Activated CD8-positive, alpha-beta T cell treated with anti-CD3 and anti-CD28 coated beads for 36 hours (primary cell): ENCODE results near the gene INPP5K. TPM values are rescaled to one million over a fixed set of nuclear protein-coding genes. Genes with fewer than 3 reads are reported as not detected.
A peak's percentile ranks its signal among the peaks of the same experiment; 100 is the strongest.

Experiments
- ATAC-seq: fragments of 200-7000 bp; cut with Tn5 transposase; one replicate; pipeline ENCODE4 v1.10.0; 2021; ENCODE audit warnings: mild to moderate bottlenecking, moderate library complexity
- CTCF ChIA-PET: fragments of 350-600 bp; sonication (Branson Sonifier 250); formaldehyde crosslinking; loops from one replicate; lab custom pipeline; 2021; ENCODE audit warnings: antibody characterized with exemption; lab: Charles Lee
- POLR2A ChIA-PET: fragments of 350-600 bp; sonication (Branson Sonifier 250); formaldehyde crosslinking; loops from one replicate; lab custom pipeline; 2021; ENCODE audit warnings: antibody characterized with exemption; lab: Charles Lee
- DNase-seq: peaks from one replicate; pipeline ENCODE4 v3.0.0-alpha.2; 2020
- H3K27ac Mint-ChIP-seq: one replicate; pipeline ENCODE4 v1.8.0; 2021; ENCODE audit warnings: mild to moderate bottlenecking, mixed read lengths
- H3K27me3 Mint-ChIP-seq: one replicate; pipeline ENCODE4 v1.8.0; 2021; ENCODE audit warnings: mixed read lengths
- H3K36me3 Mint-ChIP-seq: one replicate; pipeline ENCODE4 v1.8.0; 2021; ENCODE audit warnings: low read depth, mixed read lengths
- H3K4me1 Mint-ChIP-seq: one replicate; pipeline ENCODE4 v1.8.0; 2021; ENCODE audit warnings: low read depth, mixed read lengths
- H3K4me3 Mint-ChIP-seq: one replicate; pipeline ENCODE4 v1.8.0; 2021; ENCODE audit warnings: mild to moderate bottlenecking, moderate library complexity, mixed read lengths
- H3K9me3 Mint-ChIP-seq: one replicate; pipeline ENCODE4 v1.8.0; 2021; ENCODE audit warnings: mixed read lengths
- intact Hi-C: fragments of 100-400 bp; cut with micrococcal nuclease; formaldehyde crosslinking; loops from one replicate; pipeline ENCODE4 v1.10.0; 2022
- total RNA-seq, 2 experiments: library from RNA; stranded (reverse); gene quantifications; one replicate each; pipeline ENCODE4 v1.2.3, GENCODE V29; 2021
- TF ChIP-seq, protein P1 (sequence below): fragments of 200-600 bp; IDR thresholded peaks from one replicate; pipeline ENCODE4 v1.8.0; 2022; ENCODE audit warnings: antibody characterized with exemption, mild to moderate bottlenecking

Gene INPP5K
- total RNA-seq, 2 experiments from 2014 or later: 16.5 to 16.7 TPM

DNA sequence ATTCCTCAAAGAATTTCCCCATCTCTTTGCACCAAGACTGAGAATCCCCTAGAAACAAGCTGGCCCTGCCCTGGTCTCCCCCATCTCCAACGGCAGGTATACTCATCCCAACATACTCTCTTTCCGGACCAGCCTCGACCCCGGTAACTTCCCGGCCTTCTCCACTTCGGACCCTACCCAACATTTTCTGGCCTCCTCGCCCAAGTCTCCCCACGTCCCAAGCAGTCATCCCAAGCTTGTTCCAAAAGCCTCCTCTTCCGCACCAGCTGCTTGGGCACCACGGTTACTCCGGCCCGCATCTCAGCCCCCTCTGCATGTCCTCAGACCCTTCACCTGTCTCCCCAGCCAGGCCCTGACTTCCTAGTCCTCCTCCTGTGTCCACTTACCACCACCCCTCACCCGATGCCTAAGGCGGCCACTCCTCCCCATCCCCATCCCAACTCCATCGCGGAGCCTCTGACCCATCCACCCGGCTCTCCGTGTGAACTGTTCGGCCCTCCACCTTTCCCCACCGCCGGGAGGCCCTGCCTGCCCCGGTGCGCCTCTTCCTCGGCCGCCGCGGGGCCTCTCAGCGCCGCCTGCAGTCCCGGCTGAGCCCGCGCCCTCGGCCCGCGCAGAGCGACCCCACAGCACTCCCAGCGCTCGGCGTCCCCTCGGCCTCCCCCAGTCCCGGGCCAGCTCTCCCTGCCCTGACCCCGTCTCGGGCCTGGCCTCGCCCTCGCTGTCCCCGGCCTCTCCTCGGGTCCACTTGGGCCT lies 45.2 kb upstream of the INPP5K start:
- peak; percentile 34 for ATAC-seq
- no peaks in the 10 kb centered on the region for H3K27me3 Mint-ChIP-seq
- H3K27ac Mint-ChIP-seq: peak overlapping the region; percentile 49
- DNase-seq: peak; percentile 52
- peaks cover 25% of the 10 kb centered on the region for H3K4me1 Mint-ChIP-seq
- H3K9me3 Mint-ChIP-seq: no peaks in the 10 kb centered on the region
- TF ChIP-seq, protein P1, sequence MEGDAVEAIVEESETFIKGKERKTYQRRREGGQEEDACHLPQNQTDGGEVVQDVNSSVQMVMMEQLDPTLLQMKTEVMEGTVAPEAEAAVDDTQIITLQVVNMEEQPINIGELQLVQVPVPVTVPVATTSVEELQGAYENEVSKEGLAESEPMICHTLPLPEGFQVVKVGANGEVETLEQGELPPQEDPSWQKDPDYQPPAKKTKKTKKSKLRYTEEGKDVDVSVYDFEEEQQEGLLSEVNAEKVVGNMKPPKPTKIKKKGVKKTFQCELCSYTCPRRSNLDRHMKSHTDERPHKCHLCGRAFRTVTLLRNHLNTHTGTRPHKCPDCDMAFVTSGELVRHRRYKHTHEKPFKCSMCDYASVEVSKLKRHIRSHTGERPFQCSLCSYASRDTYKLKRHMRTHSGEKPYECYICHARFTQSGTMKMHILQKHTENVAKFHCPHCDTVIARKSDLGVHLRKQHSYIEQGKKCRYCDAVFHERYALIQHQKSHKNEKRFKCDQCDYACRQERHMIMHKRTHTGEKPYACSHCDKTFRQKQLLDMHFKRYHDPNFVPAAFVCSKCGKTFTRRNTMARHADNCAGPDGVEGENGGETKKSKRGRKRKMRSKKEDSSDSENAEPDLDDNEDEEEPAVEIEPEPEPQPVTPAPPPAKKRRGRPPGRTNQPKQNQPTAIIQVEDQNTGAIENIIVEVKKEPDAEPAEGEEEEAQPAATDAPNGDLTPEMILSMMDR: peak; percentile 60
- POLR2A ChIA-PET: interaction anchor here (0.6 to 0.9 kb wide), 2 partner anchors 9 to 210 kb away, joined by 3 read pairs; no protein-coding TSS in a partner anchor
- peak overlapping the region; percentile 83 for H3K4me3 Mint-ChIP-seq
- intact Hi-C loops: no loop called here
- CTCF ChIA-PET: interaction anchor here (0.6 to 1.9 kb wide), 6 partner anchors 13 to 107 kb away, joined by 3 to 9 read pairs (median 4); partner anchors contain the start of gene SLC43A2
- H3K36me3 Mint-ChIP-seq: no peaks in the 10 kb centered on the region

GRCh38 chr17:1560858-1561355 lies 44.5 kb upstream of the INPP5K start:
- H3K27me3 Mint-ChIP-seq: no peaks in the 10 kb centered on the region
- H3K4me3 Mint-ChIP-seq: peak overlapping the region; percentile 83
- H3K36me3 Mint-ChIP-seq: no peaks in the 10 kb centered on the region
- TF ChIP-seq, protein P1: no peak
- H3K4me1 Mint-ChIP-seq: peaks cover 21% of the 10 kb centered on the region
- ChIA-PET CTCF (interaction anchor here (0.6 to 1.9 kb wide), 5 partner anchors 13 to 108 kb away, joined by 3 to 9 read pairs (median 5); partner anchors contain the start of gene SLC43A2), POLR2A (interaction anchor here (0.9 kb wide), 1 partner anchor 8 kb away, joined by 3 read pairs; no protein-coding TSS in a partner anchor)
- H3K27ac Mint-ChIP-seq: no peak overlapping the region
- DNase-seq: no peak
- intact Hi-C loops: no loop called here
- no peaks in the 10 kb centered on the region for H3K9me3 Mint-ChIP-seq
- ATAC-seq: no peak

GRCh38 chr17:1560101-1560857 lies 43.9 kb upstream of the INPP5K start:
- Mint-ChIP-seq H3K27me3 (no peaks in the 10 kb centered on the region), H3K27ac (no peak overlapping the region), H3K9me3 (no peaks in the 10 kb centered on the region), H3K36me3 (no peaks in the 10 kb centered on the region), H3K4me3 (no peak overlapping the region), H3K4me1 (peaks cover 19% of the 10 kb centered on the region)
- ATAC-seq (no peak), DNase-seq (no peak)
- ChIA-PET CTCF (interaction anchor here (1.0 to 2.2 kb wide), 4 partner anchors 14 to 89 kb away, joined by 5 to 9 read pairs (median 6); partner anchors contain the start of gene SLC43A2), POLR2A (interaction anchor here (0.9 kb wide), 1 partner anchor 160 kb away, joined by 3 read pairs; the partner anchor contains the start of gene YWHAE)
- intact Hi-C loops: no loop called here
- TF ChIP-seq, protein P1: no peak

GRCh38 chr17:1559047-1560043 lies 42.9 kb upstream of the INPP5K start:
- ATAC-seq (no peak), DNase-seq (no peak)
- CTCF ChIA-PET: interaction anchor here (1.0 to 2.2 kb wide), 2 partner anchors 15 to 43 kb away, joined by 3 to 7 read pairs; partner anchors contain the start of gene INPP5K
- TF ChIP-seq, protein P1: no peak
- Mint-ChIP-seq H3K27me3 (no peaks in the 10 kb centered on the region), H3K36me3 (no peaks in the 10 kb centered on the region), H3K4me3 (no peak overlapping the region), H3K9me3 (no peaks in the 10 kb centered on the region), H3K27ac (no peak overlapping the region), H3K4me1 (peaks cover 19% of the 10 kb centered on the region)
- intact Hi-C loops: no loop called here
- POLR2A ChIA-PET: interaction anchor here (0.8 to 1.0 kb wide), 3 partner anchors 43 to 159 kb away, joined by 3 to 4 read pairs (median 4); partner anchors contain the start of genes INPP5K and YWHAE
